Jurkat, Clone E6-1 (cell line): Measurements from ENCODE around the gene FAM193A.
"Not testable (repeated sequence)": the region's sequence is repeated elsewhere in the genome, so short reads cannot be mapped to it uniquely, and the experiment has no call there.

Source experiments
- DNase-seq: peaks from one replicate; pipeline ENCODE4 v3.0.0-alpha.2; 2011; ENCODE audit warnings: low read depth, low spot score
- H3K4me3 ChIP-seq: 2 replicates; pipeline ENCODE4 v1.5.1; 2011; ENCODE audit warnings: mild to moderate bottlenecking, low read length, control low read depth, moderate library complexity

Gene FAM193A

GRCh38 chr4:2733001-2733843, 196.8 kb downstream of the FAM193A start:
- DNase-seq: no peak
- H3K4me3 ChIP-seq: no peak overlapping the region

GRCh38 chr4:2733844-2734574, 197.6 kb downstream of the FAM193A start:
- no peak for DNase-seq
- no peak overlapping the region for H3K4me3 ChIP-seq

- H3K4me3 ChIP-seq: no peak overlapping the region
- no peak for DNase-seq
Measured at GRCh38 chr4:2734612-2735011, 198.2 kb downstream of the FAM193A start.

- no peak overlapping the region for H3K4me3 ChIP-seq
- no peak for DNase-seq
Measured at GRCh38 chr4:2735869-2736268, 199.4 kb downstream of the FAM193A start.

- DNase-seq, H3K4me3 ChIP-seq: not testable (repeated sequence)
Measured at GRCh38 chr4:2738296-2738695, 201.8 kb downstream of the FAM193A start.

GRCh38 chr4:2741626-2742025, 205.2 kb downstream of the FAM193A start:
- DNase-seq: no peak
- H3K4me3 ChIP-seq: no peak overlapping the region

GRCh38 chr4:2742081-2742822, 205.8 kb downstream of the FAM193A start:
- DNase-seq: no peak

GRCh38 chr4:2742823-2743517, 206.5 kb downstream of the FAM193A start:
- no peak for DNase-seq
- H3K4me3 ChIP-seq: no peak overlapping the region

More at GRCh38 chr4:2742081-2742822, 205.8 kb downstream of the FAM193A start:
- no peak overlapping the region for H3K4me3 ChIP-seq

- DNase-seq: no peak
- H3K4me3 ChIP-seq: no peak overlapping the region
Measured at GRCh38 chr4:2743518-2744445, 207.3 kb downstream of the FAM193A start.

GRCh38 chr4:2744576-2745270, 208.3 kb downstream of the FAM193A start:
- H3K4me3 ChIP-seq: no peak overlapping the region
- no peak for DNase-seq

- no peak overlapping the region for H3K4me3 ChIP-seq
- DNase-seq: no peak
Measured at GRCh38 chr4:2745516-2745915, 209.1 kb downstream of the FAM193A start.

GRCh38 chr4:2745981-2746806, 209.7 kb downstream of the FAM193A start:
- no peak overlapping the region for H3K4me3 ChIP-seq
- DNase-seq: no peak

- no peak overlapping the region for H3K4me3 ChIP-seq
Measured at GRCh38 chr4:2746891-2747695, 210.6 kb downstream of the FAM193A start.

GRCh38 chr4:2750719-2751605, 214.5 kb downstream of the FAM193A start:
- no peak overlapping the region for H3K4me3 ChIP-seq
- no peak for DNase-seq

More at GRCh38 chr4:2746891-2747695, 210.6 kb downstream of the FAM193A start:
- no peak for DNase-seq

- no peak overlapping the region for H3K4me3 ChIP-seq
- DNase-seq: no peak
Measured at GRCh38 chr4:2753436-2753835, 217.0 kb downstream of the FAM193A start.
